HepG2 (cell line): ENCODE measurements around the gene HDGF. TPM values are rescaled to one million over a fixed set of nuclear protein-coding genes. Genes with fewer than 3 reads are reported as not detected.

ENCODE experiments used
- ATAC-seq: fragments of 200-7000 bp; cut with Tn5 transposase; 3 replicates; pipeline ENCODE4 v1.9.1; 2020; ENCODE audit warnings: mild to moderate bottlenecking, moderate library complexity
- BruUV-seq: library from RNA; stranded (reverse); fragments of 400-500 nt; replicated peaks from 2 replicates; lab custom pipeline; 2021; lab: Mats Ljungman, UMichigan
- CTCF ChIA-PET: fragments of 300-600 bp; formaldehyde crosslinking; extraction: SDS; loops from one replicate; lab custom pipeline; 2021; ENCODE audit warnings: low total read pairs, inconsistent platforms, low intra/inter-chr PET ratio; lab: Yijun Ruan, JAX
- POLR2A ChIA-PET: fragments of 350-600 bp; sonication (Branson Sonifier 250); formaldehyde crosslinking; loops from one replicate; lab custom pipeline; 2020; ENCODE audit warnings: antibody characterized with exemption, inconsistent platforms; lab: Yijun Ruan, JAX
- DNase-seq: peaks from one replicate; pipeline ENCODE4 v3.0.0-alpha.2; 2015; ENCODE audit warnings: low spot score
- FAIRE-seq: peaks from 3 replicates; lab custom pipeline; 2011; peaks lifted over from hg19 to GRCh38; lab: Jason Lieb, UNC
- H2AFZ ChIP-seq: one replicate; pipeline ENCODE4 v1.6.1; 2011; ENCODE audit warnings: low read length, inconsistent platforms
- H3K27ac ChIP-seq: fragments of 300-600 bp; 3 replicates; pipeline ENCODE4 v1.8.0; 2011; ENCODE audit warnings: mixed run types, mild to moderate bottlenecking, mixed read lengths, low read length, inconsistent platforms; ENCODE audit not compliant: insufficient read depth; ENCODE audit errors: extremely low read length
- H3K27me3 ChIP-seq, 2 experiments: fragments of 200-600 bp in 1 of 2; 2 replicates in 1 of 2; 3 replicates in 1 of 2; pipeline versions ENCODE4 v1.6.0 to v1.8.0; 2011; ENCODE audit warnings: low read length in 2 of 2, mild to moderate bottlenecking in 2 of 2, moderate library complexity in 2 of 2, inconsistent platforms in 1 of 2; ENCODE audit not compliant: insufficient read depth in 2 of 2, control insufficient read depth in 1 of 2
- H3K36me3 ChIP-seq, 2 experiments: fragments of 200-600 bp in 1 of 2; replicated peaks in 1 of 2; 2 replicates in 1 of 2; 3 replicates in 1 of 2; pipeline versions ENCODE4 v1.5.1 to v1.8.0; 2011; ENCODE audit warnings: low read length in 2 of 2, inconsistent platforms in 1 of 2; ENCODE audit not compliant: insufficient read depth in 2 of 2, control insufficient read depth in 1 of 2
- H3K4me1 ChIP-seq: 2 replicates; pipeline ENCODE4 v1.5.1; 2012; ENCODE audit warnings: low read length, inconsistent platforms; ENCODE audit not compliant: insufficient read depth
- H3K4me2 ChIP-seq: 2 replicates; pipeline ENCODE4 v1.6.0; 2011; ENCODE audit warnings: low read depth, low read length, inconsistent platforms
- H3K4me3 ChIP-seq, 3 experiments: fragments of 200-600 bp in 1 of 3; sonication (generic), shearing (Covaris generic) in 1 of 3; replicated peaks in 1 of 3; 2 replicates each; pipeline ENCODE4 v1.5.1; 2011 to 2016; ENCODE audit warnings: low read length in 3 of 3, inconsistent platforms in 2 of 3, low read depth in 2 of 3, mild to moderate bottlenecking in 2 of 3, control low read depth in 1 of 3, mixed read lengths in 1 of 3; ENCODE audit not compliant: insufficient read depth in 1 of 3
- H3K79me2 ChIP-seq: one replicate; pipeline ENCODE4 v1.6.1; 2011; ENCODE audit warnings: low read length, inconsistent platforms; ENCODE audit not compliant: insufficient read depth
- H3K9ac ChIP-seq: 2 replicates; pipeline ENCODE4 v1.6.0; 2011; ENCODE audit warnings: mild to moderate bottlenecking, low read depth, low read length, inconsistent platforms; ENCODE audit not compliant: insufficient read depth
- H3K9me3 ChIP-seq: 2 replicates; pipeline ENCODE4 v1.5.1; 2012; ENCODE audit warnings: mild to moderate bottlenecking, low read length
- H4K20me1 ChIP-seq: 2 replicates; pipeline ENCODE4 v1.6.0; 2011; ENCODE audit warnings: inconsistent platforms, mild to moderate bottlenecking, low read length, moderate library complexity; ENCODE audit not compliant: insufficient read depth
- ATF7-NPFF ChIP-seq: sonication (generic); formaldehyde crosslinking; IDR thresholded peaks from 2 replicates; pipeline ENCODE4 v1.8.1; 2023; ENCODE audit warnings: mild to moderate bottlenecking, low read depth, missing genetic modification reagents, moderate library complexity
- FOXA3 ChIP-seq: IDR thresholded peaks from 2 replicates; pipeline ENCODE4 v1.6.1; 2016; ENCODE audit warnings: missing genetic modification reagents, missing compliant biosample characterization
- FOXP4 ChIP-seq: sonication (generic); formaldehyde crosslinking; IDR thresholded peaks from 2 replicates; pipeline ENCODE4 v1.4.0; 2020; ENCODE audit warnings: missing genetic modification reagents
- ISX ChIP-seq: sonication (generic); formaldehyde crosslinking; conservative IDR thresholded peaks from 2 replicates; pipeline ENCODE4 v1.5.0; 2020; ENCODE audit warnings: missing genetic modification reagents
- MYNN ChIP-seq: sonication (generic); formaldehyde crosslinking; IDR thresholded peaks from 2 replicates; pipeline ENCODE4 v1.4.0; 2020; ENCODE audit warnings: mild to moderate bottlenecking, low read depth, missing genetic modification reagents
- NRL ChIP-seq: sonication (generic); formaldehyde crosslinking; IDR thresholded peaks from 2 replicates; pipeline ENCODE4 v1.5.0; 2020; ENCODE audit warnings: missing genetic modification reagents, mild to moderate bottlenecking, moderate library complexity, borderline replicate concordance
- PCBP1 ChIP-seq: fragments of 200-400 bp; formaldehyde crosslinking; IDR thresholded peaks from 2 replicates; pipeline ENCODE4 v1.6.1; 2017; ENCODE audit warnings: mild to moderate bottlenecking, low read depth, low read length, borderline replicate concordance
- PHF20 ChIP-seq: sonication (generic); formaldehyde crosslinking; IDR thresholded peaks from 2 replicates; pipeline ENCODE4 v1.5.0; 2020; ENCODE audit warnings: mild to moderate bottlenecking, missing genetic modification reagents
- POLR2AphosphoS2 ChIP-seq: IDR thresholded peaks from 2 replicates; pipeline ENCODE4 v1.6.1; 2011; ENCODE audit warnings: low read depth, low read length, improper control_type of control experiment
- TCF7 ChIP-seq: sonication (generic); IDR thresholded peaks from 2 replicates; pipeline ENCODE4 v1.6.1; 2016; ENCODE audit warnings: antibody characterized with exemption, low read depth
- TMF1 ChIP-seq: sonication (generic); formaldehyde crosslinking; IDR thresholded peaks from 2 replicates; pipeline ENCODE4 v1.8.1; 2022; ENCODE audit warnings: low read depth, missing genetic modification reagents
- ZBED4 ChIP-seq: sonication (generic); formaldehyde crosslinking; IDR thresholded peaks from 2 replicates; pipeline ENCODE4 v1.4.0; 2020; ENCODE audit warnings: missing genetic modification reagents, borderline replicate concordance
- ZBTB1 ChIP-seq: sonication (generic); formaldehyde crosslinking; IDR thresholded peaks from 2 replicates; pipeline ENCODE4 v1.4.0; 2020; ENCODE audit warnings: missing genetic modification reagents, borderline replicate concordance
- ZNF224 ChIP-seq: sonication (generic); formaldehyde crosslinking; IDR thresholded peaks from 2 replicates; pipeline ENCODE4 v1.5.0; 2020; ENCODE audit warnings: mild to moderate bottlenecking, missing genetic modification reagents
- ZNF460 ChIP-seq: sonication (generic); formaldehyde crosslinking; IDR thresholded peaks from 2 replicates; pipeline ENCODE4 v1.5.1; 2020; ENCODE audit warnings: missing genetic modification reagents, mild to moderate bottlenecking, borderline replicate concordance
- ZNF660 ChIP-seq: sonication (generic); formaldehyde crosslinking; IDR thresholded peaks from 2 replicates; pipeline ENCODE4 v1.5.1; 2020; ENCODE audit warnings: mild to moderate bottlenecking, low read depth, missing genetic modification reagents, borderline replicate concordance
- ZNF773 ChIP-seq: sonication (generic); formaldehyde crosslinking; IDR thresholded peaks from 2 replicates; pipeline ENCODE4 v1.4.0; 2020; ENCODE audit warnings: missing genetic modification reagents, borderline replicate concordance
- WGBS: methylation state at CpG from one replicate; pipeline ENCODE4 v1.1.6; 2017; ENCODE audit warnings: low lambda C conversion rate; 5-methylcytosine and 5-hydroxymethylcytosine counted together
- in situ Hi-C: cut with HindIII; loops from 2 replicates; pipeline ENCODE4 v1.10.0; 2017; ENCODE audit warnings: low pct_unique_long_range_greater_than_20kb; ENCODE audit not compliant: extremely low pct_ligation_motif_present
- intact Hi-C: fragments of 100-400 bp; cut with micrococcal nuclease; formaldehyde crosslinking; loops from one replicate; pipeline ENCODE4 v1.10.0; 2022; ENCODE audit not compliant: unreplicated experiment
- polyA plus RNA-seq, 8 experiments: library from polyadenylated mRNA; depleted of rRNA in 3 of 8; stranded (reverse) in 7 of 8; unstranded in 1 of 8; fragments of >200 nt; fragmentation: Illumina TruSeq in 4 of 8; extraction: Trizol in 4 of 8; gene quantifications; 2 replicates each; pipeline versions ENCODE4 v1.2.1 to v1.2.3, GENCODE V29; 2011 to 2016; ENCODE audit warnings: low read depth in 4 of 8, missing spikeins in 1 of 8, mixed read lengths in 1 of 8; ENCODE audit not compliant: insufficient read depth in 1 of 8
- total RNA-seq, 5 experiments: library from RNA; depleted of rRNA; stranded (reverse); fragments of >200 nt; fragmentation: Illumina TruSeq; extraction: Trizol; gene quantifications; 2 replicates each; pipeline ENCODE4 v1.2.3, GENCODE V29; 2016; ENCODE audit warnings: low read depth in 1 of 5
- TF ChIP-seq, protein P1 (sequence below): sonication (generic); formaldehyde crosslinking; IDR thresholded peaks from 2 replicates; pipeline ENCODE4 v1.5.0; 2020; ENCODE audit warnings: missing genetic modification reagents

HDGF gene
- total and polyA plus RNA-seq, 2 of the 13 experiments (the other 11 are each of a cell fraction or from before 2014, with no cell fraction given), result 156 to 196 TPM

- TF ChIP-seq ZBED4 (CRISPR knock-in tag) (no peak), PCBP1 (no peak)
Observed at GRCh38 chr1:156776942-156777341, 25.5 kb upstream of the HDGF start (continued).

GRCh38 chr1:156775799-156776198 lies 24.3 kb upstream of the HDGF start:
- ATAC-seq (no peak), DNase-seq (no peak), FAIRE-seq (no peak)
- Histone ChIP-seq H3K9me3 (no peaks in the 10 kb centered on the region), H4K20me1 (0 out of 2 replicates have a peak, but pooled peaks cover 2% of the 10 kb centered on the region), H3K36me3 (peaks cover 4 to 34% of the 10 kb centered on the region in 2 experiments; a peak in 4 of 5 replicates), H3K9ac (no peak overlapping the region), H2AFZ (no peak overlapping the region), H3K79me2 (peaks cover 67% of the 10 kb centered on the region), H3K27ac (no peak overlapping the region), H3K4me2 (no peak overlapping the region), H3K27me3 (no peaks in the 10 kb centered on the region), H3K4me1 (peaks cover 25% of the 10 kb centered on the region), H3K4me3 (no peak overlapping the region)
- intact Hi-C loops (no loop called here), in situ Hi-C loops (no loop called here)
- BruUV-seq, result no TSS peak
- ChIA-PET POLR2A (interaction anchor here (0.8 to 1.7 kb wide), 2 partner anchors 9 to 48 kb away, joined by 3 to 4 read pairs; partner anchors contain the start of genes ISG20L2, METTL25B and PRCC), CTCF (no interaction called here)
- WGBS, result 94% methylated on average over 5 of the region's 5 CpGs
- TF ChIP-seq FOXP4 (no peak), ATF7-NPFF (CRISPR knock-in tag) (no peak), TCF7 (no peak), POLR2AphosphoS2 (no peak), ISX (CRISPR knock-in tag) (no peak), ZNF773 (no peak), ZBTB1 (CRISPR knock-in tag) (no peak), ZNF460 (no peak), PHF20 (no peak), MYNN (CRISPR knock-in tag) (no peak), NRL (CRISPR knock-in tag) (no peak), ZNF660 (CRISPR knock-in tag) (no peak), TMF1 (CRISPR knock-in tag) (no peak), ZNF224 (CRISPR knock-in tag) (no peak), FOXA3 (CRISPR knock-in tag) (no peak)
- TF ChIP-seq, protein P1, sequence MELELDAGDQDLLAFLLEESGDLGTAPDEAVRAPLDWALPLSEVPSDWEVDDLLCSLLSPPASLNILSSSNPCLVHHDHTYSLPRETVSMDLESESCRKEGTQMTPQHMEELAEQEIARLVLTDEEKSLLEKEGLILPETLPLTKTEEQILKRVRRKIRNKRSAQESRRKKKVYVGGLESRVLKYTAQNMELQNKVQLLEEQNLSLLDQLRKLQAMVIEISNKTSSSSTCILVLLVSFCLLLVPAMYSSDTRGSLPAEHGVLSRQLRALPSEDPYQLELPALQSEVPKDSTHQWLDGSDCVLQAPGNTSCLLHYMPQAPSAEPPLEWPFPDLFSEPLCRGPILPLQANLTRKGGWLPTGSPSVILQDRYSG (CRISPR knock-in tag), result no peak
